ENCODE measurements around the gene ARPC1A.

The ARPC1A gene

DNA sequence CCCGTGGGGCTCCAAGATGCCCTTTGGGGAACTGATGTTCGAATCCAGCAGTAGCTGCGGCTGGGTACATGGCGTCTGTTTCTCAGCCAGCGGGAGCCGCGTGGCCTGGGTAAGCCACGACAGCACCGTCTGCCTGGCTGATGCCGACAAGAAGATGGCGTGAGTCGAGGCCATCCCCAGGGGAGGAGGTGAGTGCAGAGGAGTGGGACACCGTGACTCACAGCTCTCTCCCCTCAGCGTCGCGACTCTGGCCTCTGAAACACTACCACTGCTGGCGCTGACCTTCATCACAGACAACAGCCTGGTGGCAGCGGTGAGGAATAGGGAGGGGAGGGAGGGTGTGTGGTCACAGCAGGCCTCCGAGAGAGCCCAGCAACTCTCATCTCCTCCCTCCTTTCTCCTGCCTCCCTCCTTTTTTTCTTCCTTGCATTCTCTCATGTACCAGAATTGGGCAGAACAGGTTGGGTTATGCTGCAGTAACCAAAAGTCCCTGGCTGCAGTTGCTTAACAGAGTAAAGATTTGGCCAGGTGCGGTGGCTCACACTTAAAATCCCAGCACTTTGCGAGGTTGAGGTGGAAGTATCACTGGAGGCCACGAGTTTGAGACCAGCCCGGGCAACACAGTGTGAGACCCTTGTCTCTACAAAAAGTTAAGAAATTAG, 65.4 kb downstream of the ARPC1A start:
- DNase-seq (ENCODE audit: low read depth): no peak

DNA sequence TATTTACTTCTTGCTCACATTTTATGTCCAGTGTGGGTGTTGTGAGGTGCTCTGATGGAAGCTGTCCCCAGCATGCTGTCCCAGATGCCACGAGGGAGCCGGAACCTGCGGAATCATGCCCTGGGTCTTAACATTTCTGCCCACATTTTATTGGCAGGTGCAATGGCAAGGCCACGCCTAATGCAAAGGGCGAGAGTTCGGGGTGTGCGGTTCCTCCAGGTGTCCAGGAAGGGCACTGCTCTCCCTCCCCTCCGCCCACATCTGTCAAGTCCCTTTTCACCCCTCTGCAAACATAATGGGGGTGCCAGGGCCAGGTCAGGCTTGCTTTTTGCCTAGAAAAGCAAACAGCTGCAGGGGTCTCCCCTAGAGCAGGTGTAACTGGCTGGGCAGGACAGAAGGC, 66.3 kb downstream of the ARPC1A start:
- DNase-seq (ENCODE audit: low read depth): no peak

DNA sequence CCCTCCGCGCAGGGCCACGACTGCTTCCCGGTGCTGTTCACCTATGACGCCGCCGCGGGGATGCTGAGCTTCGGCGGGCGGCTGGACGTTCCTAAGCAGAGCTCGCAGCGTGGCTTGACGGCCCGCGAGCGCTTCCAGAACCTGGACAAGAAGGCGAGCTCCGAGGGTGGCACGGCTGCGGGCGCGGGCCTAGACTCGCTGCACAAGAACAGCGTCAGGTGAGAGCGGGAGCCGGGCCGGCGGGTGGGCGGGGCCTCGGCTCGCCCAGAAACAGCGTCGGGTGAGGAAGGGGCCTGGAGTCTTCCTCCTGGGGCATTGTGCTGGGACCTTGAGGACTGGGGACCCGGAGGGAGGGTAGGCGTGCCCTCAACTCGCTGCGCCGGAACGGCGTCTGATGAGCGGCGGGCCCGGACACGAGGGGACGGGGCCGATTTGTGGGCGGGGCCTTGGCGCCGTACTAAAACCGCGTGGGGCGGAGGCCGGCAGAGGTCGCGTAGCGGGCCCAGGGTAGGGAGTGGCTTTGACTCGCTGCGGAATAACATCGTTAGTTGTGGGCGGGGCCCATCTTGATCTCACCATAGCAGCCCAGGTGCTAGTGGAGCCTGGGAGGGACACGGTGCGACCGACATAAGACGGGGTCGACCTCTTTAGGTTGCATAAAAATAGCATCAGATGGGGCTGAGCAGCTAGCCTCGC, 67.1 kb downstream of the ARPC1A start:
- DNase-seq (ENCODE audit: low read depth): peak; percentile 71

DNA sequence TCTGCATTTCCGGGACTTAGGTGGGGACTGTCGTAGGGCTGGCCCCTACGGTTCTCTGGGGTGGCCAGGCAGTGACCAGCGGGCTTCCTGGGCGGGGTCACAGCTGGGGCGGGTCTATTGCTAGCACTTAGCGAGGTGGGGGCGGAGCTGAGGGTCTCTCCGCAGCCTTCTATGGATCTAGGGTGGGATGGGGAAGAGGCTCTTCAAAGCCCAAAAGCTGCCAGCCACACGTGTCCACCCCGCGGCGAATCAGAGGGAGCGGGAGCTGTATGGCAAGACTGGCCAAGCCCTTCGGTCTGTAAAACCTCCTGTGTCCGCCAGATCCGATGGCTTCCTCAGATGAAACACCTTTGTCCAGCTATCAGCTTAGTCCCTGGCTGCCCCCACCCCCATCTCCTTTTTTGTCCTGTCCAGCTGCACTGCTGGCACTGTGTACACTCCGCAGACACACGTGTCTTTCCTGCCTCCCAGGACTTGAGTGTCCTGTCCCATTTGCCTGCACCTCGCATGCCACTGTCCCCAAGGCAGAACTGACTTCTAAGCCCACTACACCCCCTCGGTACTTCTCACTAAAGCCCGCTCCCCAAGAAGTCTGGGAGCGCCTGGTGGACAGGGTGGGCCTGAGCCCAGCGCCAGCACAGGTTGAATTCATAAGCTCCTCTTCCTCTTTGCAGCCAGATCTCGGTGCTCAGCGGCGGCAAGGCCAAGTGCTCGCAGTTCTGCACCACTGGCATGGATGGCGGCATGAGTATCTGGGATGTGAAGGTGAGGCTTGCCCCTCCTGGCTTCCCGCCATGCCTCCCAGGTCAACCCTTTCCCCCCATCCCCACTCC, 67.9 kb downstream of the ARPC1A start:
- DNase-seq (ENCODE audit: low read depth): no peak

DNA sequence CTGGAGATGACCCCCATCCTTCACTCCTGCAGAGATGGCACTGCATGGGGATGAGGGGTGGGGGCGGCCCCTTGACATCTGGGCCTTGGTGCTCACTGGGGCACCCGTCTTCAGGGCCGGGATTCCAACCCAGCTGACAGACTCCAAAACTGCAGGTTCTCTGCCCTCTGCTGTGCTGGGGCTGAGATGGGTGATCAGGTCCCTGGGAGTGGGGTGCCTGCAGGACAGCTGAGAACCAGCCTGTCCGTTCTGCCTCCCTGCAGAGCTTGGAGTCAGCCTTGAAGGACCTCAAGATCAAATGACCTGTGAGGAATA, 68.4 kb downstream of the ARPC1A start:
- no peak for DNase-seq (ENCODE audit: low read depth)

DNA sequence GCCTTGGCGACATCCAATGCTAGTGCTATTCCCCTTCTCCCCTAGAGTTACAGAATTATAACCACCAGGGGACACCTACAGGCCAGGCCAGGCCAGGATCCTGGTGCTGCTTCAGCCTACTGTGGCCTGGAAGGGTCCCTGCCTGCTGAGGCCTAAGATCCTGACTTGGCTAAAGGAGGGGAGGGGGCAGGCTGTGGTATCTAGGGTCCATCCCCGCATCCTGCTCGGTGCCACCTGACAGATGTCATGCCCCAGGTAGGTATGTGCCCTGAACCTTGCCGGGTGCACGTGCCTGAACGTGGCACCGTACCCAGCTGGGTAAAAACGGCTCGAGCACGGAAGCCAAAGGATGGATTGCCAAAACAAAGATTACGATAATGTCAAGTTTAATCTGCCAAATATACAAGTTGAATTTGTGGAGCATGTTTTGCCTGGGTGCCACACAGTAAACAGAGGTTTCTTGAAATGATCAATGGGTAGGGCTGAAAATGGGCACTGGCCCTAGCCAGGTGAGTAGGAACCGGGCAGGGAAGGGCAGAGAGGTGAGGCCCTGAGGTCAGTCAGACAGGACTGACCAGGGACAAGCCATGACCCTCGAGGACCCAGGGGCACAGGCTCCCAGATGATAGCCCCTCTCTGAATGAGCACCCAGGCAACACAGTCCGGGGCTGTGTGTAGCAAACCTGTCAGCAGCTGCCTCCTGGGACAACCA, 70.1 kb downstream of the ARPC1A start:
- DNase-seq (ENCODE audit: low read depth): no peak

DNA sequence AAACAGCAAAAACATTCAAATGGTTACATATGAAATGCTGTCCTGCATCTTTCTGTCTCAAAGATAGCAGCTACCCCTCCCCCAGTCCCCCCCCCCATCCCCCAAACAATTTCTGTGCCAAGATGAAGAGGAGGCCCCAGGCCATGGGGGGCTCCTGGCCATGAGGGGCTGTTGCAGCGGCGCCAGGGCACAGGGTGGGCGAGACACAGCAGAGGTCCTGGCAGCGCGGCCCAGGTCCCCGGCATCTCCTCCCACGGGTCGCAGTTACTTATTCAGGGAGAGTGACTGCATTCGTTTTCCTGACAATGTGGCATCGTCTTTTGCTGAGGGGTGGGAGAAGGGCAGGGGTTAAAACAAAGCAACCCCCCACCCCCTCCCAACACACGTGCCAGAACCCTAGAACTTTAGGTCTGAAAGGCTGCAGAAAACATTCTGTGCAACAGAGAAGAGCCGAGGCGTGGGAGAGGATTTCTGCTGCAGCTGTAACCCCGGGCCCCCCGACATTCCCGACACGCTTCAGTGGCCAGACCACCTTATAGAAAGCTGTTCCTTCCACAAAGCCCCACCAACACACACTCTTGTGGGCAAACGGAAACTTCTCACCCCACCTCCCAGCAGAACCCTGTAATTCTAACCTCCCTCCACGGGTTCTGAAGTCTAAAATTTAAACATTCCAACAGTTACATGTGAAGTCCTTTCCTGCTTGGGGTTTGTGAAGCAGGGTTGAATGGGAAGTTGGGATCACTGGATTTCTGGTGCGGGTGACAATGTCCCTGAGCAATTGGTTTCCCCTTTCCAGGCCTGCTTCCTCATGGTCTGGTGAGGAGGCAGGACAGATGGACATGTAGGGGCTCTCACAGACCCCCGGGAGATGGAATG, 71.0 kb downstream of the ARPC1A start:
- no peak for DNase-seq (ENCODE audit: low read depth)

DNA sequence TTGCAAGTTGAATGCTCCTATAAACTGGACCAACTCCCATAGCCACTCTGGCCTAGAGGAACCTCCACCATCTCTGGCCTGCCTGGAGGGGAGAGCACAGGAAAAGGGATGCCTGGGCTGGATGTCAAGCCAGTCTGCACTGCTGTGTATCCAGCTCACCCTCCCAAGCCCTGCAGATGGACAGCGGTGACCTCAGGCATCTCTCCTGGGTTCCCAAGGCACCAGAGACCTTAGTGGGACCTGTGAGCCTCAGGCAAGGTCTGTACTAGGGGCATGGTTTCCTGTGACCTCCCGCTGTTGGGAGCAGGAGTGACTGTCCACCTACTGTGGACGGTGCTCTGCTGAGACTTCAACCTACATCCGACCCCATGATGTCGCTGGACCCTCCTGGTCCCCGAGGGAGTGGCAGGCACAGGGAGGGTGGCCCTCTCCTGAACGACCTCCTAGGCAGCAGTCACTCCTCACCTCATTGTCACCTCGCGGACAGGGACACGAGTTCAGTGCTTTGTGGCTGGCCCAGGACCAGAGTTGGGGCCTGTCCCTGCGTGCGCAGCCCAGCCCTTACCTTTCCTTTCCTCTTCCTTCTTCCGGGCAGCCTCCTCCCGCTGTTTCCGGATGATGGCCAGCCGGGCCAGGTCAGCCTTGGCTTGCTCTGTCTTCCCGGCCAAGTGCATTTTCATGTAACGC, 71.7 kb downstream of the ARPC1A start:
- DNase-seq (ENCODE audit: low read depth): no peak

DNA sequence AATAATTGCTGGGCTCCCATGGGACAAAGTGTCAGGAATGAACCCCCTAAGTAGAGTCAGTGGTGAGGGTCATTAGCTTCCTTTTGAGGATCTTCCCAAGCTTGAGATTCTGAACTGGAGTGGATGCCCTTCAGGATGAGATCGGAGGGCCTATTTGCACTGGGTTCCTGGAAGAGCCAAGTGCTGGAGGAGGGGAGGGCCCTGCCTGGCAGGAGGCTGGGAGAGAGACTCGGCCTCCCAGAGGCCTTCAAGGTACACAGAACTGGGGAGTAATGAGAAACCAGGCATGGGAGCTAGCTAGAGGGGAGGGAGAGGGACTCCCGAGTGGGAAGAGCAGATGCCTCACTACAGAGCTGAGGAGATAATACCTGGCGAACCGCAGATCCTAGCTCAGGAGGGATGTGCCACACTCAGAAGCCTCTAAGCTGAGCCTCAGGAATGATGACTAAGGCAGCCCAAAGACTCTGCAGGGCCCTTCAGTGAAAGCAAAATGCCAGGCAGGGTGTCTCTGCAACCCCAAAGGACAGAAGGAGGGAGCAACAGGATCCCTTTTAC, 73.3 kb downstream of the ARPC1A start:
- DNase-seq (ENCODE audit: low read depth): no peak

DNA sequence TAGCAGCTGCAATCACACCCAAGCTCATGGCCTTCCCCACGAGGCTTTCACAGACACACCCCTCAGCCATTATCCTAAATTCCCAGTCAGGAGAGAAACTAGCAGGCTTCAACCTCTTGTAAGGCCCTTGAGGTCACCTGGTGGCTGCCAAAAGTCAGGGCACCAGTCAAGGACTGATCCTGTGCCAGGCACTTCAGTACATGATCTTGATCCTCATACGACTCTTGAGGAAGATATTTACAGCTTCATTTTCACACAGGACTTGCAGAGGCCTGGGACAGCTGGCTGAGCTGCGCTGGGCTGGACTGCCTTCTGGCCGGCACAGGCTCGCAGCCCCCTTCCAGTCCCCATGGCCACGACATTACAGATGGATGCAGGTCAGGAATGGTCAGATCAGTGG, 73.9 kb downstream of the ARPC1A start:
- DNase-seq (ENCODE audit: low read depth): no peak

DNA sequence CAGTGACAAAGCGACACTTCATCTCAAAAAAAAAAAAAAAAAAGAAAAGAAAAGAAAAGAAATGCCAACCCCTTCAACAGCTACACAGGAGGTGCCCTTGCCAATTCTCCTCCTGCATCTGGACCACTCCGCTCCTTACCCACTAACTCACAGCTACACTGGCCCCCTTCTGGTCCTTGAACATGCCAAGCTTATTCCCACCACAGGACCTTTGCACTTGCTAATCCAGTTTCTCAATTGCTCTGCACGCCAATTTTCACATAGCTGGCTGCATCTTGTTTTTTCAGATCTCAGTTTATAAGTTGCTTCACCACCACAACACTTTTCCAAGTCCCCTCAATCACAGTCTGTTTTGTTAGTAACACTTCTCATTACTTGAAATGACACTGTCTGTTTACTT, 77.2 kb downstream of the ARPC1A start:
- no peak for DNase-seq (ENCODE audit: low read depth)

DNA sequence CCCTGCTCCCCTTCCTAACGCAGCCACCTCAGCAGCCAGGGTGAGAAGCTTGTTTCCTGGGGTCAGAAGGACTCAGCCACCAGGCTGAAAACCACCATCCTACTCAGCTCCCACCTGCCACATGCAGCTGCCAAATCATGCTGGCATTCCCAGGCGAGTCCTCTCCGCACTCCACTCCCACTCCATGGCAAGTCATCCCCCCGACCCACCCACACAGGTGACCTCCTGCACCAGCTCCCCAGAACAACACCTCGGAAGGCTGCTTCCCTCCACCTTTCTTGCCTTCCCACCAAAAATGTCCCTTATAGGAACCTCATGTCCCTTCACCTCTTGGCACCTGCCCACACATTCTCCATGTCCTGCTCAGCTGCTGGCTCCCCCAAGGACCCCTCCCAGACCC, 78.1 kb downstream of the ARPC1A start:
- no peak for DNase-seq (ENCODE audit: low read depth)

DNA sequence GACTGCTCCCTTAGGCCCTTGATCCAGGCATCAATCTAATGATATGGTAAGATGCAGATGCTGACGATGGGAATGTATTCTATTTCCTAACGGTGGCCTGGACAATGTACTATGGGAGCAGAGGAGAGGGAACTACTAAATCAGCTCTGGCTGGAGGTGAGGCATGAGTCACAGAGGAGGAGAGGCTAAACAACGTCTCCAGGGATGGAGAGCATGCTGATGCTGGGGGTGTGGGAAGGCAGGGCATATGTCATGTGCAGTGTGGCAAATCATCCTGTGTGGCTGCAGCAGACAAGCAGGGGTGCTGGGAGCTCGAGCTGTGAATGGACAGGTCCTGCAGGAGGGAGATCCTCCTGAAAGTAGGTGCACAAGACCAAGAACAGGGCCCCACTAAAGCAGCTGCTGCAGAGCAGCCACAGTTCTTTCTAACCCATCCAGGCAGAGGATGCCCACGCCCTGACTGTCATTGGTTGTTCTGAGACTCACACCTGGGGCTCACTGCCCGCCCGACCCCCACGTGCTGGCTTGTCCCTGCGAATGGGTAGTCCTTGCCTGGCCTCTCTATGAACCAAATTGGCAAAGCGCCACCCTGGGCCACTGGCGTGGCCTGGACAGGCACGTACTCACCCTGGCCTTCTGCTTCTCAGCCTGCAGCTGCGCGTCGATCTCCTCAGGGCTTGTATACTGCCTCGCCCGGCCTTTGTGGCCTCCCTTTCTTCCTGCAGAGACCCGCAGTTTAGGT, 78.7 kb downstream of the ARPC1A start:
- no peak for DNase-seq (ENCODE audit: low read depth)

DNA sequence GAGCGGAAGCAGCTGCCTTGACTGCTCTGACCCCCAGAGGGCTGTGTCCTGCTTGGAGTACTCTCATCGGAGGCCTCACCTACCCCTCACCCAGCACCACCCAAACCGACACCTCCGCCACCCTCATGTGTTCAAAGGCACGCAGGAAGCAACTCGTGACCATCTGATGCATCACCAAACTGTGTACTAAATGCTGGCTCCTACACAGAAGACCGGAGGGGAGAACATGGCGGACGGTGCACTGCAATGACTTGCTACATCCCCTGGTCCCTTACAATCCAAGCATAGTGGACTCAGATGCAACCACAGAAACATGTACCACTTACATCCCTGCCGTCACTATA, 79.3 kb downstream of the ARPC1A start:
- DNase-seq (ENCODE audit: low read depth): no peak

DNA sequence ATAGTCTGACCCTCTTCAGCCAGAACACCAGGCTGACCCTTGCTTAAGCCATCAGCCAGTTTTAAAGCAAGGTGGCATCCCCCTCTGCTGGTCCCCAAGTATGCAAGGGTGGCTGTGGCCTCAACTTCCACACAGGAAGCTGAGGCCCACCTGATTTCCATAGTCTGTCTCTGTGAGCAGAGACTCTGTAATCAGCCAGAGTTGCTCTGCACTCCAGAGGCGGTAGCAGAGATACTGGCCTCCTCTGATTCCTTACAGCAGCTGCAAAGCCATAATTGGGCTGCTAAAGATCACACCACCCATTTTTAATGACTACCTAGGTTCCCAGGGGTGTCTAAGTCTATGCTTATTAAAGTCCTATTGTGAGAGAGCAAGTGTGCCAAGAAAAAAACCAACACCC, 80.9 kb downstream of the ARPC1A start:
- no peak for DNase-seq (ENCODE audit: low read depth)

DNA sequence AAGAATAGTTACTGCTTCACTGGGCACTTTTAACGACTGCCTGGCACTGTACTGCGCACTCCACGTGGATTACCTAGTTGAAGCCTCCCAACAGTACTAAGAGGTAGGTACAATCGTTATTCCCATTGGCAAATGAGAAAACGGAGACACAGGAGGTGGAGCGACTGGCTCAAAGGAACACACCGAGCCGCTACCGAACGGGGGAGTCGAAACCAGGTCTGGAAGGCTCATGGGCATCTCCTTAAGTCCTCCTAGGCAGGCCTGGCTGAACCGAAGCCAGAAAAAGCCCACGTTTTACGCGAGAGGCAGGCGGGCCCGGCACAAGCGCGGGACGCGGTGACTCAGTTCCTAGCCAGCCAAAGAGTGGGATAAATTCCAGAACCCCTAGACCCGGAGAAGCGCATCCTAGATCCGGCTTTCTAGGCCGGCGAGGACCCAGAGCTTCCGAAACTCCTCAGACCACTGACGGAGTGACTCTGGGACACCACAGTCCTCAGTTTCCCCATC, 82.2 kb downstream of the ARPC1A start:
- peak; percentile 34 for DNase-seq (ENCODE audit: low read depth)

DNA sequence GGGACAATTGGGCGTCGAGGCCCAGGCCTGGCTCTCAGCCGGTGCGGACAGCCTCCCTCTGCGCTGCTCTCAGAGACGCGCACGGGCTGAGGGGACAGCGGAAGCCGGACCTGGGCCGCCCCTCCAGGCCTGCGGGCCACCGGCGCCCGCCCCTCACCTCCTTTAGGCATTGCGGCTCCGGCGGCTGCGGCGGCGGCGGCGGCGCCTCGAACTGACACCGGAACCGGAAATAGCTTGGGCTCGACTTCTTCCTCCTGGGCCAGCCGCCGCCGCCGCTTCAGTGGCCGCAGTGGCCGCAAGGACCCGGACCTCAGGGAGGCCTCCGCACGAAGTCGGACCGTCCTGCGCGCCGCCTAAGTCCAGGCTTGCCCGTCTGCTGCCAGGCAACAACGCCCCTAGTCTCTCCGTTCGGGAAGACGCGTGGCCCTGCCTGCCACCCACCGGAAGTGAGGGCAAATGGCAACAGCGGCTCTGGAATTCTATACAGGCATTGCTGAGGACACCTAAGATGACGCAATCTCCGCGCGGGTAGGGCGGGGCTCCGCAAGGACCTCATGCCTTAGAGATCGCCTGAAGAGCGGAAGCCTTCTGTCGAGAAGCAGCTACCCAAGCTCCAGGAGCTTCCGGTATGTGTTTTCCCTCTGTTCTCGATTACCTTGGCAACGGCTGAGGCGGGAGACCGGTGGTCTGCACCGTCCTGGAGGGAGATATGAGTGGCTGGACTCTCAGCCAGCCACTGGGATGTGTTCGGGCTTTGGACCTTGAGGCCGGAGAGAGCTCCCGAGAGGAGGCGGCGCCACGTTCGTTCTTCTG, 82.9 kb downstream of the ARPC1A start, which contains the start of the genes BUD31 and PDAP1:
BUD31 (plus strand) TSS at position 591 of the 813 bp plus-strand sequence. CDS start 2,124 bp downstream, outside the sequence.
PDAP1 (minus strand) TSS at position 219 of the 813 bp plus-strand sequence; CDS start at position 170, 49 bp downstream.
- peak; percentile 87 for DNase-seq (ENCODE audit: low read depth)

DNA sequence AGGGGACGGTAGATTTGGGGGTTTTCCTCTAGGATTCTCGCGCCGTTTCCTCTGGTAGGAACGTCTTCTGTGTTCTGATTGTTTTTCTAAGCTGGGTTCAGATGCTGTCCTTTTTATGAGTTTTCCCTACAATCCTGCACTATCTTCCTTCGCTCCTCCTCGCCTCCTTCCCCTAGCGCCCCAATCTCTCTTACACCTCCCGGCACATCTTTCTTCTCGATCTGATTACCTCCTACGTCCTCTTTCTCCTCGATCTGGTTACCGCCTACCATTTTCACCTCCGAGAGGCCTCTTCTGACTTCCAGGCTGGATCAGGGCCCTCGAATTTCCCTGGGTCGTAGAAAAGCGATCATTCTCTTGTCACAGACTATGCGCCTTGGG, 83.5 kb downstream of the ARPC1A start:
- DNase-seq (ENCODE audit: low read depth): no peak

DNA sequence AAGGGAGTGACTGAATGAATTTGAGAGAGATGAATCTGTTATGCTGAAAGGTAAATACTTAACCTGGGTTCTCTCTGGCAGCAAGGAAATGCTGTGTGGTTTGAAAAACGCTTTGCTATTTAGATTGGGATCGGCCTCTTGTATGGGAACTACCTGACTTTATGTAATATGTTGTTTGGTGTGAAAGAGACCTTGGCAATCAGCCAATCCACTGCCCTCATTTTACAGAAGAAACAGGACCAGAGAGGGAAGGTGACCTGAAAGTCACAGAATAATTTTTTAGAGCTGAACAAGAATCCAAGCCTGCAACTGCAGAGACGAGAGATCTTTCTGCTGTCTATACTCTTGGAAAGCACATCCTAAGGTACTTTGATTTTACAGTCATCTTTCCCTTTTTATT, 84.1 kb downstream of the ARPC1A start:
- DNase-seq (ENCODE audit: low read depth): no peak

Data from activated T-helper 9 cell treated with anti-CD3 and anti-CD28 coated beads, Interleukin-2, amount 50 U/mL, for 16 hours (primary cell).